Loucy (cell line): ENCODE data around the gene GNB3.

Experiments
- H2AFZ ChIP-seq: fragments of 200-600 bp; sonication (generic); 2 replicates; pipeline ENCODE4 v1.6.0; 2016; ENCODE audit warnings: antibody characterized with exemption, mild to moderate bottlenecking, low read length, moderate library complexity
- H3F3A ChIP-seq: fragments of 200-600 bp; 2 replicates; pipeline ENCODE4 v1.6.0; 2016; ENCODE audit warnings: antibody characterized with exemption, low read depth, mild to moderate bottlenecking
- H3K27me3 ChIP-seq: fragments of 200-600 bp; sonication (generic); 2 replicates; pipeline ENCODE4 v1.6.1; 2014; ENCODE audit warnings: low read length, mild to moderate bottlenecking; ENCODE audit not compliant: insufficient read depth, poor library complexity, severe bottlenecking
- H3K36me3 ChIP-seq: fragments of 200-600 bp; sonication (generic); 2 replicates; pipeline ENCODE4 v1.6.1; 2016; ENCODE audit warnings: low read length; ENCODE audit not compliant: insufficient read depth
- H3K4me1 ChIP-seq: fragments of 200-600 bp; sonication (generic); 2 replicates; pipeline ENCODE4 v1.5.1; 2014; ENCODE audit warnings: low read length, mild to moderate bottlenecking; ENCODE audit not compliant: insufficient read depth, poor library complexity, severe bottlenecking
- H3K4me2 ChIP-seq: fragments of 200-600 bp; sonication (generic); 2 replicates; pipeline ENCODE4 v1.6.0; 2014; ENCODE audit warnings: antibody characterized with exemption, low read length, low read depth, mild to moderate bottlenecking; ENCODE audit not compliant: poor library complexity, severe bottlenecking
- H3K4me3 ChIP-seq: fragments of 200-600 bp; sonication (generic); 2 replicates; pipeline ENCODE4 v1.5.1; 2014; ENCODE audit warnings: low read length, mild to moderate bottlenecking, mixed read lengths; ENCODE audit not compliant: poor library complexity, severe bottlenecking
- H3K79me2 ChIP-seq: fragments of 200-600 bp; sonication (generic); 2 replicates; pipeline ENCODE4 v1.6.1; 2014; ENCODE audit warnings: low read length; ENCODE audit not compliant: insufficient read depth
- H3K9ac ChIP-seq: fragments of 200-600 bp; sonication (generic); 2 replicates; pipeline ENCODE4 v1.6.0; 2014; ENCODE audit warnings: mild to moderate bottlenecking, low read depth, low read length, moderate library complexity; ENCODE audit not compliant: poor library complexity, severe bottlenecking
- H3K9me2 ChIP-seq: fragments of 200-600 bp; sonication (generic); replicated peaks from 2 replicates; pipeline ENCODE4 v1.6.1; 2016; ENCODE audit warnings: low read depth, low read length, mixed read lengths
- H3K9me3 ChIP-seq: fragments of 200-600 bp; sonication (generic); 2 replicates; pipeline ENCODE4 v1.6.1; 2014; ENCODE audit warnings: mild to moderate bottlenecking, antibody characterized with exemption, low read length, low read depth; ENCODE audit not compliant: insufficient read depth
- H4K20me1 ChIP-seq: fragments of 200-600 bp; sonication (generic); 2 replicates; pipeline ENCODE4 v1.6.0; 2014; ENCODE audit warnings: antibody characterized with exemption, low read length, mild to moderate bottlenecking; ENCODE audit not compliant: insufficient read depth, poor library complexity, severe bottlenecking
- EZH2phosphoT487 ChIP-seq: fragments of 200-600 bp; IDR thresholded peaks from 2 replicates; pipeline ENCODE4 v1.6.1; 2018; ENCODE audit warnings: antibody characterized with exemption, mild to moderate bottlenecking, moderate library complexity, borderline replicate concordance
- TF ChIP-seq, protein P1 (sequence below): fragments of 200-600 bp; sonication (generic); conservative IDR thresholded peaks from 2 replicates; pipeline ENCODE4 v1.5.1; 2014; ENCODE audit warnings: mild to moderate bottlenecking, antibody characterized with exemption, low read length

The GNB3 gene

DNA sequence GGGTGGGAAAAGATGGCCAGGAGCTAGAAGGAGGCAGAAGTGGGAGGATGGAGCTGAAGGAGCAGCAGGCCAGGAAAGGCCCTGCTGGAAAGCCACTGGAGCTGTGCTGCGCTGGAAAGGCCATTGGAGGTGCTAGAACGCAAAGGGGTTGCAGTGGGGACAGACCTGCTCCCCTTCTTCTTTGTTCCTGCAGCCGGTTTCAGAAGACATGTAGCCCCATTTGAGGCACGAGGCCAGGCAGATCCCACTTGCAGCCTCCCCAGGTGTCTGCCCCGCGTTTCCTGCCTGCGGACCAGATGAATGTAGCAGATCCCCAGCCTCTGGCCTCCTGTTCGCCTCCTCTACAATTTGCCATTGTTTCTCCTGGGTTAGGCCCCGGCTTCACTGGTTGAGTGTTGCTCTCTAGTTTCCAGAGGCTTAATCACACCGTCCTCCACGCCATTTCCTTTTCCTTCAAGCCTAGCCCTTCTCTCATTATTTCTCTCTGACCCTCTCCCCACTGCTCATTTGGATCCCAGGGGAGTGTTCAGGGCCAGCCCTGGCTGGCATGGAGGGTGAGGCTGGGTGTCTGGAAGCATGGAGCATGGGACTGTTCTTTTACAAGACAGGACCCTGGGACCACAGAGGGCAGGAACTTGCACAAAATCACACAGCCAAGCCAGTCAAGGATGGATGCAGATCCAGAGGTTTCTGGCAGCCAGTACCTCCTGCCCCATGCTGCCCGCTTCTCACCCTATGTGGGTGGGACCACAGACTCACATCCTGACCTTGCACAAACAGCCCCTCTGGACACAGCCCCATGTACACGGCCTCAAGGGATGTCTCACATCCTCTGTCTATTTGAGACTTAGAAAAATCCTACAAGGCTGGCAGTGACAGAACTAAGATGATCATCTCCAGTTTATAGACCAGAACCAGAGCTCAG is 21.4 kb upstream of the GNB3 start:
- Histone ChIP-seq H3K4me1 (peaks cover 38% of the 10 kb centered on the region), H3K9ac (no peak overlapping the region), H3K9me2 (no peaks in the 10 kb centered on the region), H3F3A (no peaks in the 10 kb centered on the region), H2AFZ (no peak overlapping the region), H3K36me3 (no peaks in the 10 kb centered on the region), H3K4me2 (no peak overlapping the region), H3K79me2 (no peaks in the 10 kb centered on the region), H4K20me1 (no peaks in the 10 kb centered on the region), H3K27me3 (no peaks in the 10 kb centered on the region), H3K4me3 (no peak overlapping the region), H3K9me3 (no peaks in the 10 kb centered on the region)
- TF ChIP-seq, protein P1, sequence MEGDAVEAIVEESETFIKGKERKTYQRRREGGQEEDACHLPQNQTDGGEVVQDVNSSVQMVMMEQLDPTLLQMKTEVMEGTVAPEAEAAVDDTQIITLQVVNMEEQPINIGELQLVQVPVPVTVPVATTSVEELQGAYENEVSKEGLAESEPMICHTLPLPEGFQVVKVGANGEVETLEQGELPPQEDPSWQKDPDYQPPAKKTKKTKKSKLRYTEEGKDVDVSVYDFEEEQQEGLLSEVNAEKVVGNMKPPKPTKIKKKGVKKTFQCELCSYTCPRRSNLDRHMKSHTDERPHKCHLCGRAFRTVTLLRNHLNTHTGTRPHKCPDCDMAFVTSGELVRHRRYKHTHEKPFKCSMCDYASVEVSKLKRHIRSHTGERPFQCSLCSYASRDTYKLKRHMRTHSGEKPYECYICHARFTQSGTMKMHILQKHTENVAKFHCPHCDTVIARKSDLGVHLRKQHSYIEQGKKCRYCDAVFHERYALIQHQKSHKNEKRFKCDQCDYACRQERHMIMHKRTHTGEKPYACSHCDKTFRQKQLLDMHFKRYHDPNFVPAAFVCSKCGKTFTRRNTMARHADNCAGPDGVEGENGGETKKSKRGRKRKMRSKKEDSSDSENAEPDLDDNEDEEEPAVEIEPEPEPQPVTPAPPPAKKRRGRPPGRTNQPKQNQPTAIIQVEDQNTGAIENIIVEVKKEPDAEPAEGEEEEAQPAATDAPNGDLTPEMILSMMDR: no peak
- TF ChIP-seq EZH2phosphoT487: no peak

DNA sequence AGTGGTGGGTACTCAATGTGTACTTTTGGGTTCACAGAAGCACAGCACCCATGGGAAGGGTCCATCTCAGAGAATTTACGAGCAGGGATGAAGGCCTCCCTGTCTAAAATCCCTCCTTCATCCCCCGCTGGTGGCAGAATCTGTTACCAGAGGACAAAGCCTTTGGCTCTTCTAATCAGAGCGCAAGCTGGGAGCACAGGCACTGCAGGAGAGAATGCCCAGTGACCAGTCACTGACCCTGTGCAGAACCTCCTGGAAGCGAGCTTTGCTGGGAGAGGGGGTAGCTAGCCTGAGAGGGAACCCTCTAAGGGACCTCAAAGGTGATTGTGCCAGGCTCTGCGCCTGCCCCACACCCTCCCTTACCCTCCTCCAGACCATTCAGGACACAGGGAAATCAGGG is 20.6 kb upstream of the GNB3 start:
- H3K4me1 ChIP-seq: peaks cover 38% of the 10 kb centered on the region
- H3K36me3 ChIP-seq: no peaks in the 10 kb centered on the region
- H3K9me3 ChIP-seq: no peaks in the 10 kb centered on the region
- no peak for TF ChIP-seq EZH2phosphoT487
- TF ChIP-seq, protein P1: no peak
- no peak overlapping the region for H2AFZ ChIP-seq
- no peaks in the 10 kb centered on the region for H3F3A ChIP-seq
- H3K4me2 ChIP-seq: no peak overlapping the region
- H3K27me3 ChIP-seq: no peaks in the 10 kb centered on the region
- H3K4me3 ChIP-seq: no peak overlapping the region
- no peaks in the 10 kb centered on the region for H3K9me2 ChIP-seq
- H4K20me1 ChIP-seq: no peaks in the 10 kb centered on the region
- peak overlapping the region; percentile 67 for H3K9ac ChIP-seq
- H3K79me2 ChIP-seq: no peaks in the 10 kb centered on the region

DNA sequence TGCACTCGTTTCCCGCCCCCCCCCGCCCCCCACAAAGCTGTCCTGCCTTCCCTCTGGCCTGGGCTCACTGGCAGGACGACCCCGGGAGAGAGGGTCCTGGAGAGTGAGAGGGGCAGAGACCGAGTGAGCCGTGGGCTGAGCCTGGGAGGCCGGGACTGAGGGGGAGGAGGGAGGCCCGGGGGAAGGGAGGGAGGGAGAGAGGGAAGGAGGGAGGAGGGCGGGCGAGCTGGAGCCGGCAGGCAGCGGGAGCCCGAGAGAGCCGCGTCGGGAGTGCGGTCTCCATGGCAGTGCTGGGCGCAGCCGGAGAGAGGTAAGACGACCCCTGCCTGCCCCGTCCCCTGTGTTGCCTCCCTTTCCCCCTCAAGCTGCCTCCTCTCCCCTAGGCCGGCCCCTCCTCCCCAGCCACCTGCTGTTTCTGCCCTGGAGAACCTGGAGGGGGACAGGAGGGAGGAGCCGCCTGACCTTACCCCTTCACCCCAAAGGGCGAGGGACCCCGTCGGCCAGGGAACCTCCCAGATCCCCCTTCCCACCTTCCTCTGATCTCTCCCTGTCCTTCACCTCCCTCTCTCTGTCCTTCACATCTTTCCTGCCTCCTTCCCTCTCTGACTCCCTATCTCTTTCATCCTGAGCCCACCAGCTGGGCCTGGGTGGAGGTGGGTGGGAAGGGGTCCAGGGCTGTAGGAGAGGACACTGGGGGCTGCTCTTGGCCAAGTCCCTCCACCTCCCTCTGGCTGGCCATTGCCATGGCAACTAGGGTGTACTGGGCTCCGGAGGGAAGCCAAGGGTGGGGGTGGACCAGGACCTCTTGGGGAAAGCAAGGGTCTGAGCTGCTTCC is 18.9 kb upstream of the GNB3 start, which contains the start of gene GPR162:
Gene GPR162, plus strand, starts transcription at position 231 of the 835 bp plus-strand sequence. CDS start 2,078 bp downstream, outside the sequence.
- Histone ChIP-seq H3F3A (no peaks in the 10 kb centered on the region), H2AFZ (peak within 1 kb of the TSS; percentile 62), H3K4me2 (peak within 1 kb of the TSS; percentile 80), H3K36me3 (no peaks in the 10 kb centered on the region), H3K4me3 (peak within 1 kb of the TSS; percentile 65), H3K27me3 (no peaks in the 10 kb centered on the region), H3K9me2 (no peaks in the 10 kb centered on the region), H3K9me3 (no peaks in the 10 kb centered on the region), H3K79me2 (no peaks in the 10 kb centered on the region), H3K4me1 (peaks cover 28% of the 10 kb centered on the region), H4K20me1 (no peaks in the 10 kb centered on the region), H3K9ac (peak within 1 kb of the TSS; percentile 67)
- TF ChIP-seq, protein P1: no peak
- TF ChIP-seq EZH2phosphoT487: no peak
